ENCODE results near the gene TSACC.

TSACC gene

GRCh38 chr1:156356875-156357534 is 18.7 kb downstream of the TSACC start:
- no peaks in the 10 kb centered on the region for H3K9me3 ChIP-seq (ENCODE audit: insufficient read depth, low read length, severe bottlenecking)
- no peaks in the 10 kb centered on the region for H3K79me2 ChIP-seq (ENCODE audit: insufficient read depth, low read length)
- no peaks in the 10 kb centered on the region for H4K20me1 ChIP-seq (ENCODE audit: insufficient read depth, low read length)
- no peak overlapping the region for H3K9ac ChIP-seq (ENCODE audit: low read depth, low read length)
- H3K36me3 ChIP-seq (ENCODE audit: insufficient read depth, low read length) = no peaks in the 10 kb centered on the region
- DNase-seq = peak; percentile 60
- no peak overlapping the region for H3K4me3 ChIP-seq (ENCODE audit: low read depth in 1 of 2, low read length in 2 of 2)
- ATAC-seq (ENCODE audit: insufficient read depth, low read depth) = peak; percentile 98
- peaks cover 7% of the 10 kb centered on the region; the same call in 1 of the 2 replicates for H3K4me1 ChIP-seq (ENCODE audit: insufficient read depth, low read length)
- peak overlapping the region; percentile 52 for H3K4me2 ChIP-seq (ENCODE audit: insufficient read depth, low read length)
- H3K27ac ChIP-seq (ENCODE audit: low read length) = no peak overlapping the region
- TF ChIP-seq EZH2 (IDR thresholded peaks at IDR 0.05; ENCODE audit: borderline replicate concordance, low read depth, low read length, severe bottlenecking) (no peak), CTCF (IDR thresholded peaks at IDR 0.05; ENCODE audit: borderline replicate concordance, extremely low read depth, low read length, poor library complexity, severe bottlenecking) (peak; percentile 85)
- peak overlapping the region; percentile 51 for H2AFZ ChIP-seq (ENCODE audit: low read depth, low read length)
- peaks cover 24% of the 10 kb centered on the region for H3K27me3 ChIP-seq (ENCODE audit: insufficient read depth, low read length, poor library complexity)

- H3K9ac ChIP-seq (ENCODE audit: low read depth, low read length) = no peak overlapping the region
- no peak overlapping the region for H3K4me3 ChIP-seq (ENCODE audit: low read depth in 1 of 2, low read length in 2 of 2)
- H3K4me2 ChIP-seq (ENCODE audit: insufficient read depth, low read length) = no peak overlapping the region
- no peaks in the 10 kb centered on the region for H3K79me2 ChIP-seq (ENCODE audit: insufficient read depth, low read length)
- no peaks in the 10 kb centered on the region for H3K9me3 ChIP-seq (ENCODE audit: insufficient read depth, low read length, severe bottlenecking)
- TF ChIP-seq EZH2 (IDR thresholded peaks at IDR 0.05; ENCODE audit: borderline replicate concordance, low read depth, low read length, severe bottlenecking) (no peak), CTCF (IDR thresholded peaks at IDR 0.05; ENCODE audit: borderline replicate concordance, extremely low read depth, low read length, poor library complexity, severe bottlenecking) (no peak)
- H3K27ac ChIP-seq (ENCODE audit: low read length) = no peak overlapping the region
- no peaks in the 10 kb centered on the region for H4K20me1 ChIP-seq (ENCODE audit: insufficient read depth, low read length)
- no peak for DNase-seq
- peaks cover 7% of the 10 kb centered on the region; the same call in 1 of the 2 replicates for H3K4me1 ChIP-seq (ENCODE audit: insufficient read depth, low read length)
- ATAC-seq (ENCODE audit: insufficient read depth, low read depth) = no peak
- H2AFZ ChIP-seq (ENCODE audit: low read depth, low read length) = no peak overlapping the region
- H3K27me3 ChIP-seq (ENCODE audit: insufficient read depth, low read length, poor library complexity) = peaks cover 24% of the 10 kb centered on the region
- no peaks in the 10 kb centered on the region for H3K36me3 ChIP-seq (ENCODE audit: insufficient read depth, low read length)
These were observed 19.7 kb downstream of the TSACC start for GRCh38 chr1:156357977-156358376.

- Histone ChIP-seq H2AFZ (ENCODE audit: low read depth, low read length) (no peak overlapping the region), H3K9ac (ENCODE audit: low read depth, low read length) (no peak overlapping the region), H3K27me3 (ENCODE audit: insufficient read depth, low read length, poor library complexity) (peaks cover 24% of the 10 kb centered on the region), H4K20me1 (ENCODE audit: insufficient read depth, low read length) (no peaks in the 10 kb centered on the region), H3K4me2 (ENCODE audit: insufficient read depth, low read length) (no peak overlapping the region), H3K4me1 (ENCODE audit: insufficient read depth, low read length) (peaks cover 7% of the 10 kb centered on the region; the same call in 1 of the 2 replicates), H3K79me2 (ENCODE audit: insufficient read depth, low read length) (no peaks in the 10 kb centered on the region), H3K27ac (ENCODE audit: low read length) (no peak overlapping the region), H3K36me3 (ENCODE audit: insufficient read depth, low read length) (no peaks in the 10 kb centered on the region), H3K9me3 (ENCODE audit: insufficient read depth, low read length, severe bottlenecking) (no peaks in the 10 kb centered on the region), H3K4me3 (ENCODE audit: low read depth in 1 of 2, low read length in 2 of 2) (no peak overlapping the region)
- no peak for DNase-seq
- TF ChIP-seq EZH2 (IDR thresholded peaks at IDR 0.05; ENCODE audit: borderline replicate concordance, low read depth, low read length, severe bottlenecking) (no peak), CTCF (IDR thresholded peaks at IDR 0.05; ENCODE audit: borderline replicate concordance, extremely low read depth, low read length, poor library complexity, severe bottlenecking) (no peak)
- ATAC-seq (ENCODE audit: insufficient read depth, low read depth) = no peak
These were observed 20.3 kb downstream of the TSACC start for GRCh38 chr1:156358641-156359040.

Measured in DND-41 (cell line).